GM18511 (cell line): Measurements from ENCODE around the gene SLIT3.

Experiments
- ATAC-seq: cut with Tn5 transposase; IDR thresholded peaks from one replicate; pipeline ENCODE4 v1.9.1; 2021; ENCODE audit warnings: mild to moderate bottlenecking, moderate library complexity; ENCODE audit not compliant: unreplicated experiment

The SLIT3 gene

DNA sequence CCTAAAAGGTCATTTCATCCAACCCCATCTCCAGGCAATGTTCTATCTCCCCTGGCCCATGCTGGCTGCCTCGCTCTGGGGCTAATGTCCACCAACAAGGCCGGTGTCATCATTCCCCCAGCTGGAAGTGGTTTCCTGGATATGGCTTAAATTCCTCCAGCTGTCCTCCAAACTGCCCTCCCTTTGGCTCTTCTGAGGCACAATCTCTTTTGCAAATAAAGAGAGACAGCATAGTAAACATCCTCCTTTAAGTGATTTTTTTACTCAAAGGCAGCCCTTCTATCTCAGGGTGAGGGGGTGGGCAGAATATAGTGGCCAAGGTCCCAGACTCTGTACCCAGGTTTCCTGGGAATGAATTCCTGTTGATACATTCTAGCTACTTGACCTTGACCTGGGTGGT lies 604.3 kb downstream of the SLIT3 start:
- no peak for ATAC-seq

DNA sequence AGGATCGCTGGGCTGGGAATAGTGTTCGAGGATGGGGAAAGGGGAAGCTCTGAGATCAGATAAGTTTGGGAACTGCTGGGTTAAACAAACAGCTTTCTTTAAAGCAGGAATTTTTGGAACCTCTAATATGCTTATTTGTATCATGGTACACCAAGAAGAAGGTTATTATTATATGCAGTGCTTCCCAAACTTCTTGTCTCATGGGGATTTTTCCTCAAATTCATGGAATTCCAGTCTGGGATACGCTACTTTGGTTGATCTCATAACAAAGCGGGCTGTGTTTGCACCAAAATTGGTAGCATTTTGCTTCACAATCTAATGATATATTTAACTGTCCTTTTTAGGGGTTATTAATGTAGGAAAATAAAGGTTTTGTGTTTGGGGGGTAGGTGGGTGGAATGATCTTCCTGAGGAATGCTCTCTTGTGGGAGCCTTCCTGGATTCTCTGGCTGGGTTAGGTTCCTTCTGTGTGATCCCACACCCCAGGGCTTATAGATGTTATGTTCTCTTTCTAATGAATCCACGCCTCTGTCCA lies 605.6 kb downstream of the SLIT3 start:
- ATAC-seq: no peak

DNA sequence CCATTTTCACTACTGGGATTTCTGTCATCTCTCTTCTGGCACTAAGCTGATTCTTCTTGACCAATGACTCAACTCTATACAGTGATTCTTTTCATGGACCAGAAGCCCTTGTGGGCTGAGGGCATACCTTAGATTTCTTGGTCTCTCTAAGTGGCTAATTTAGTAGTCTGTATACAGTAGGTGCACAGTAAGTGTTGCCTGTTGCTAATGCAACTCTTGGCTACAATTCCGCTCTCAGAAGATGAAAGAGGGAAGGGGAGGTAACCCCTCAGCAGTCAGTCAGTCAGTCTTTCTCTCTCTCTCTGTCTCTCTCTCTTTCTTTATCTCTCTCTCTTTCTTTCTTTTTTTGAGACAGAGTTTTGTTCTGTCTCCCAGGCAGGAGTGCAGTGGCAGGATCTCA lies 606.6 kb downstream of the SLIT3 start:
- ATAC-seq: no peak

DNA sequence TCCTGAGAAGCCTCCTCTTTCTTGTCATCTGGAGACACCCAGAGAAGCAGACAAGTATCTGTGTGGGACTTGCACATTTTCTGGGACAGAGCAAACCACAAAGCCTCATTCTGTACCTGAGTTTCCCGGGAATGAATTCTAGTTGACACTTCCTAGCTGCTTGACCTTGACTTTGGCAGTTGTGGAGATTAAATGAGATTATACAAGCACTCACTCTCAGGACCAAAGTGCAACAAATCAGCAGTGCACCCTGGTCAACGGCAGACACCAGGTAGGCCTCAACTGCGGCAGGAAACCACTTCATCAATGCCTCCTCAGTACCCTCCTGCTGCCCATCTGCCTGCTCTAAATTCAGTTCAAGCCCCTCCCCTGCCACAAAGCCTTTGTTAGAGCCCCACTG lies 607.1 kb downstream of the SLIT3 start:
- ATAC-seq: no peak

DNA sequence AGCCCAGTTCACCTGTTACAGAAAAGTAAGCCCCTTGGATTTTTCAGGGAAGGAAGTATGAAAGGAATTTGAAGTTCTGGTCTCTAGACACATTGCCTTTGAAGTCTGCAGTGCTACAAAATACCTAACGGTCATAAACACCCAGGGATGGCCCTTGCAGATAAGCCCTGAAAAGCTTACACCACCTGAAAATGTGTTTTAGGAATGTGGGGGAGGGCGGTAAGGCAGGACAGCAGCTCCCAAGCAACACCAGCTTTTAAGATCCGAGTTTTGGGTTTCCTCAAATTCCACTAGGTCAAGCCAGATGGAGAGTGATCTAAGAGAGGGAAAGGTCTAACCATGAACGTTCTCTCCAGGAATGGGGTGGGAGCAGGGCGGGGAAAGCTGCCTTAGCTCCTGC lies 607.6 kb downstream of the SLIT3 start:
- ATAC-seq: no peak

DNA sequence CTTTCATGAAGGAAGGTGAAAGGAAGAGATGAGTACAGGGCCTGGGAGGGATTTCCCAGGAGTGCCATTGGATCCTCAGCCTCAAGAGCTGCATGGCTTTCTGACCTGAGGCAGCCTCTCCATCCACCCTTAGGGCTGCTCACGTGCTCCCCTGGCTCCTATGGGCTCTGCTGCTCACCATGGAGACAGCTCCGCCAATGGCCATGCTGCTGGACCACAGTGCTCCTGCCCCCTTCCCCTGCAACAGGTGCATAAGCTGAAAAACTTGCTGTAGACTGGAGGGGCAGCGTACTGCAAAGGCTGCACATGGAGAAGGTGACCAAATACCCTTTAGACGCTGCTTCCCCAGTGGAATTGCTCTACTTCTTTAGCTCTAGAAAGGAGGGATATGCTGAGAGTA lies 609.0 kb downstream of the SLIT3 start:
- no peak for ATAC-seq

DNA sequence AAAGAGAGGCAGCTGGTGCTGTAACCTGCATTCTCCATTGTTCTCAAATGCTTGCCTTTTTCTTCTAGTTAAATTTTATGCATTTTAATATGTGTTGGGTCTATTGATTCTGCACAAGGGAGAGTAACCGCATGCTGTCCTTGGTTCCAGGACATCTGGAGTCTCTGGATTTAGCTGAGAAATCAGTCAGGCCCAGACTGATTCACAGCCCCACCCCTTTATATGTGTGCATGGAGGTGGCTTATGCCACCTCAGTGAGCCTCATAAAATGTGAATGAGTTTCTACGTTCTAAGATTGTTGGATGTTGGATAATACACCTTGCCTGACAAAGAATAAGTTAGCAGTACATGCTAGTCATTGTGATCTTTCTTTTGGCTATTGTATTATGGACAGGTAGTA lies 611.7 kb downstream of the SLIT3 start:
- ATAC-seq: no peak

DNA sequence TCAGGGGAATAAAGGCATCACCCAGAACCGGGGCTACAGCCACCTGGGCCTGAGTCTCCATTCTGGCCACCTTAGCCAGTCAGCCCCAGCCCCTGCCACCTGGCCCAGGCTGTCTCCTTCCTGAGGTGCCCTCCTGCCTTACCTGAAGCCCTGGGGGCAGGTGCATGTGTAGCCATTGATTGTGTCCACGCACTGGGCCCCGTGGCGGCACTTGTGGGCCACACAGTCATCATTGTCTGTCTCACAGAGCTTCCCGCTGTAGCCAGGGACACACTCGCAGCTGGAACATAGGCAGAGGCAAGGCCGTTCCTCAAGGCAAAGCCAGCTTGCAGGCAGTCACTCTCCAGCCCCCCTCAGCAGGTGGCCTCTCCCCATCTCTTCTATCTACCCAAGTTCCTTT lies 614.1 kb downstream of the SLIT3 start:
- ATAC-seq: no peak

DNA sequence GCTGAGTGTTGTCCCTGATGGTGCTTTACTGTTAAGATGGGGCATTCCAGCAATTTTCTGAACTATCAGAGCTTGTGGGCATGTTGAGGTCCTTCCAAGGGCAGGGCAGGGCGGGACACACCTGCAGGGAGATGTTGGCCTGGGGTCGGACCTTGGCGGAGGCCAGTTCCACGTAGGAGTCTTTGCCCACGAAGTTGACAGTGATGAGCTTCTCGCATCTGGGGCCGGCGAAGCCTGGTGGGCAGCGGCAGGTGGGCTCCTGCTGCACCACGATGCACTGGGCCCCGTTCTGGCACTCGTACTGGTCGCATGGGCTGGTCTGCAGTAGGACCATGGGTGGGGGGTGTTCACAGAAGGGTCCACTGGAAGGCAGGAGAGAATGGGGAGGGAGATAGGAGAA lies 615.4 kb downstream of the SLIT3 start:
- ATAC-seq: no peak

DNA sequence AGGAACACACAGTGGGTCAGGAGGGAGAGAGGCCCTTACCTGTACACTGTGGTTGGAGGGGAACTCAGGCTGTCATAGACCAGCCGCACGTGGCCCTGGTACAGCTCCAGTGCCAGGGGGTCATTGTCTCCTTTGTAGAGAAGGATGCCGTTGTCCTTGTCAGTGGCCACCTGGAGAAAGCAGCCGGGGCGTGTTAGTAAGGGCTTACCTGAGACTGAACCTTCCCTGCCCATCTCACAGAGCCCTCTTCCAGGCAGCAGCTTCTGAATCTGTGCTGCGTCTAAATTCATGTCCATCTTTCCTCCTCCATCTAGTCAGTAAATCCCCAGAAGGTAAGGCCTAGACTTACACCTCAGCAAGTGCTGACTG lies 617.0 kb downstream of the SLIT3 start:
- ATAC-seq: no peak

DNA sequence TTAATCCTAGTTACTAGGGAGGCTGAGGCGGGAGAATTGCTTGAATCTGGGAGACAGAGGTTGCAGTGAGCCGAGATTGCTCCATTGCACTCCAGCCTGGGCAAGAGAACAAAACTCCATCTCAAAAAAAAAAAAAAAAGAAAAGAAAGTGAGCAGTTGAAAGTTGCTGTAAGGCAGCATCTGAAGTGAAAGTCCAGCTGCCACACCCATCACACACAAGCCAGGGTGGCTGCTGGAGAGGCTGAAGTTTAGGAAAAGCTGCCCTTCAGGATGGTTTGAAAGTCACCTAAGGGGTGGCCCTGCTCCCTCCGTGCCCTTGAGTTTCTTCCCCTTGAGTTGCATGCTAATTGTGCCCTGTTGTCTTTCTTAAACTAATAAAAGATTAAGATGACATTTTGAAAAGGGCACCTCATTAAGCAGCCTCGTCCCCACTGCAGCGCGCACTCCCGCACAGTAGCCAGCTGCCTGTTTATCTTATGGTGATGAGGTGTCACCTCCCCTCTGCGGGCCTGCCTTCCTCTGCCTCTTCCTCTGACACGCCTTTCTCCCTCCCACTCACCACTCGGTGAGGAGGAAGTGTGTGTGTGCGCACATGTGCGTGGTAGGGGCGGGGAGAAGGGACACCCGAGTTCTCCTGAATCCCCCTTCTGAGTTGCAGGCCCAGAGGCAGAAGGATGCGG lies 617.6 kb downstream of the SLIT3 start:
- ATAC-seq: no peak

DNA sequence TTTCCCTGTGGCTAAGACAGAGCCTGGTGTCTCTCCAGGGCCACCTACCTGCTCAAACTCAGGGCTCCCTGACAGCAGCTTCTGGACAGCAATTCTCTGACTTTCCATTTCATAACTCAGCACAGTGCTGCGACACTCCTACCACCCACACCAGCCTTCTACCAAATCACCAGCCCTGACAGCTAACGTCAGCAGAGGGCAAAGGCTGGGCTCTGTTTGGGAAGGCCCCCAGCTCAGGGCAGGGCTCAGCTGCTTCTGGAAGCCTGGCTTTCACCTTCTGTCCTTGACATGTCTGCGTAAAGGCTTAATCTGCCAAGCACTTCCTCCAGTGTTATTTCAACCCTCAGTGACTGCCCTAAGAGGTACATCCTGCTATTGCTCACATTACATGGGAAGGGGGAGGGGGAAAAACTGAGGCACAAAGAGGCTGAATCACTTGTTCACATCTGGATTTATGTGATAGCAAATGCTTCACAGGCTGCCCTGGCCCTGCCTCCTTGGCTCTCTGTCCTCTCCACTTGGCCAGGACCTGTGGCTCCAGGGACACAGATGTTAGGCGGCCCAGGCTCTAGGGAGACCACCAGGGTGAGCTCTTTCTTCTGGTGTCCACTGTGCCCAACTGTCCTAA lies 619.3 kb downstream of the SLIT3 start:
- ATAC-seq: no peak

DNA sequence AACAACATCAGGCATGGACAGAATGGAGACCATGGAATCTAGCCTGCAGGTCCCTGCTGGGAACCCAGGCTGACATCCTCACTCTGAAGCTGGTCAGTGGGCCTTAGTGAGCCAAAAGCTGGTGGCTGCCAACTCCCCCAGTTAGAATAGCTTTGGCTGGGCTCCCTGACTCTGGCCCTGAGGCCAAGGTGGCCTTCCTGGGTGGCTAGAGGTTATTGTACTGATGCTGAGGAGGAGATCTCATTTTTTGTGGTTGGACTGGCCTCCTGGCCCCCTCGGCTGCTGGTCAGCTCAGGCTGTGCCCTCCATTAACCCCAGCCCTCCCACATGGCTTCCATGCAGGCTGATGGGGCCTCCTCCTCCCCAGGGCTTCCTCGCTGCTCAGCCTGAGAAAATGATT lies 620.5 kb downstream of the SLIT3 start:
- ATAC-seq: no peak

DNA sequence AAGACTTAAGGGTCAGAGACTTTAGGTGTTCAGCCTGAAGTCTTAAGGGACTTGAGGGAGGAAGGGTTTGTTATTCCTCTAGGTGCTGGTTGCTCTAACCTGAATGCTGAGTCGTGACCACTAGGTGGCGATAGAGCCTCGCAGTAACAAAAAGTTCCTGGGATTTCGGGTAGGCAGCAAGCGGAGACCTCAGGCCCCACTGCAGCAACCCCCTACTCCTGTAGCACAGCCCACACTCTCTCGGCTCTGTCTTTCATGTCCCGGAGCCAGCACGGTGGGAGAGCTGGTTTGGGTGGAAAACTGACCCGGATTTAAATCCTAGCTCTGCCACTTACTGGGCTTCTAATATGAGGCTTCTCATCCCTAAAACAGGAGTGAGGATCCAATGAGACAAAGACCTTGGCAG lies 621.4 kb downstream of the SLIT3 start:
- peak; percentile 71 for ATAC-seq

DNA sequence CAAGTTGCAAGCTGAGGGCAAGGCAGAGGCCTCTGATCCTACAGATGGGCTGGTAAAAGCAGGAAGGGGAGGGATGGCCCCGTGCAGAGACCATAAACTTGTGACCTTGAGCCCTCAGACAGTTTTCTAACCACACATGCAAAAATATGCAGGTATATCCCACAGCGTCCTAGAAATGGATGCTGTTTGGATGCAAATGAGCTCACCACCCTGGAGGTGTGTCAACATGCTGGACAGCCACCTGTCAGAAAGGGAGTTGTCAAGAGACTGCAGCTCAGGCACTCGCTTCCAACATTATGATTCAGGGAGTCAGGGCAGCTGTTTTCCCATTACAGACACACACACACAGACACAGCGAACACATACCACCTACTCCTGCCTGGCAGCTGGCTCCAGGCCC lies 624.4 kb downstream of the SLIT3 start:
- no peak for ATAC-seq

DNA sequence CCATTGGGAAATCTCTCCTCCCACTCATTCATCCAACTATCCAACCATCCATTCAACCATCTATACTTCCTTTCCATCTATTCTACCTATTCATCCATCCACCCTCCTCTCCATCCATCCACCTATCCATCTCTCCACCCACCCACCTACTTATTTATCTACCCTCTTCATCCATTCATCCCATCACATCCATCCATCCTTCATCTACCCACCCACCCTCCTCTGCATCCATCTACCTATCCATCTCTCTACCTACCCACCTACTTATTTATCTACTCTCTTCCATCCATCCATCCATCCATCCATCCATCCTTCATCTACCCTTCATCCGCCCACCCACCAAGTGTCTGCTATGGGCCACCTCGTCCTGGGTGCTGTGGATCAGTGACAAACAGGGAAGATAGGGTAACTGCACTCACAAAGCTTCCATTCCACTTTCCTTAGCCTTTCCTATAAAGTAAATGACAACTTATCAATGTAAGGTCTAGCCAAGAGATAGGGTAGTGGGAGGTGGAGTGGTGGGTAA lies 625.0 kb downstream of the SLIT3 start:
- no peak for ATAC-seq

DNA sequence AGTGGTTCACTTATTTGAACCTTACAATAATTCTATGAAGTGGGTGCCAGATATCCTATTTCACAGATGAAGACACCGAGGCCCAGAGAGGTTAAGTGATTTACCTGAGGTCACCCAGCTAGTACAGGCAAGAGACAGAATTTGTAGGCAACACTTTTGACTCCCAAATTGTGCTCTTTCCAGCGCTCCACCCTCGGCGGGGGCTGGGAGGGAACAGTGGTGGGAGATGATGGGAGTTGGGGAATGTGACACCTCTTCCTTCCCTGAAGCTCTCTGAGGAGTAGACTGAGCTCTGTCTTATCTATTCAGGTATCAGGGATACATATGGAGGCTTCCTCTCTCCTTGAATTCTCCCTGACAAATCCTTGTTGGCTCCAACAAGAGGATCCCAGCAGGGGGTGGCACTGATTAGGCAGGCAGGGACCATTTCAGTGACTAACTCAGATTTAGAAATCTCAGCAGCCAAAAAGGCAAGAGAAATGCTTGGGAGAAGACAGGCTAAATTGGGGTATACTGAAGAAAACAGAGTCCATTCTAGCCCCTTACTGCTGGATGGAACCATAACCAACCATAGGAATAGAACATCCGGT lies 626.0 kb downstream of the SLIT3 start:
- ATAC-seq: no peak

DNA sequence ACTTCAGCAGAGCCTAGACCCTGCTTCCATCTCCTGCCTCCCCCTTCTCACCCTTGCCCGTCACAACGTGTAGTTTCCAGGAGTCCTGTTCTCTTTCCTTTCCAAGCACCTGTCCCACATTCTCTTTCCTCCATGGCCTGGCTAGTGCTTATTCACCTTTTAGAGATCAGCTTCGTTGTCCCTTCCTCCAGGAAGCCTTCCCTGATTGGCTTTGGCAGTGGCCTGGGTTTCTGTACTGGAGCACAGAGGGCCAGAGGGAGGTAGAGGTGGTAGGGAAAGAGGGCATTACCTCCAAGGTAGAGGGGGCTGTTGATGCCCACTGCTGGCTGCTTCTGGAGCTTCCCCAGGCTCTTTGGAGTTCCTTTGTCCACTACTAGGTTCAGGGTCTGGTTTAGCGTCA lies 628.1 kb downstream of the SLIT3 start:
- ATAC-seq: no peak

DNA sequence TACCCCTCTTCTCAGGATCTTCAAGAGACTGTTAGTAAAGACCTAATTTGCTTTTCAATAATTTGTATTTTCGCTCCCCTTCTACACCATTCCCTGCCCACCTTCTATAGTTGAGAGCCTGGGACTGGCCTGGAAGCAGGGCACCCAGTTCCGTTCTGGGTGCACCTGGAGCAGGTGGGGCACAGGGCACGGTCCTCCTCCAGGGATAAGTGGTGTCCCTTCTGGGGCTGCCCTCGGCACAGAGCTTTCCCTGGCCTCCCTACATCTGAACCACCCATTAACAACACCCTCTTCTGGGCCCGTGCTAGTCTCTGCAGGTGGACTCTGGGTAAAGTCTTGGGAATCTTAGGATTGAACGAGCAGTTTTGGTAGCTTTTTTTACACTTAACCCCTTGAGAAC lies 628.9 kb downstream of the SLIT3 start:
- no peak for ATAC-seq

DNA sequence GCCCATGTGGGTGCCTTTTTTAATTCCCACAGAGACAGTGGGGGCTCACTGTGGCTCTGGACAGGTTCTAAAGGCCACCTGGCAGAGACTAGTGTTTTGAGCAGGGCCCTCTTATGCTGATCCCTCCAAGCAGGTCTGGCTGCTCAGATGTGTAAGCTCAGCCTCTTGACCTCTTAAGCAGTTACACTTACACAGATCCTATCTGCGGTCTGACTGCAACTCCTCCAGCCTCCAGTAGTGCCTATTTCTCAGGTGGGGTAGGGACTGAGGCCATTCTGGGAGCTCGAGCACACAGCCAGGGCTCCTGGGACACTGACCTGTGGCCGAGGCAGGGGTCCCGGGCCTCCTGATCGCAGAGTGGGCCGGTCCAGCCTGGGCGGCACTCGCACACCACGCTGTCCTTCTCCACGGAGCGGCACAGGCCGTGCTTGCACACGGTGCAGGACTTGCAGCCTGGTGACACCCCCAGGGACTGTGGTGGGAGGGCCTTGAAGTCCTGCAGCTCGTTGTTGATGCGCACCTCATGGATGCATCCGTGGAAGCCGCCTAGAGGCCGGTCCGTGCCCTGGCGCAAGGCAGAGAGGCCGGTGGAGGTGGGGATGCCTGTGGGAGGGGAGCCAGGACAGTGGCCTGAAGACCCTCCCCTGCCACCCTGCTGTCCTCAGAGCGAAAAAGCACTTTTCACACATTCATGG lies 629.9 kb downstream of the SLIT3 start:
- ATAC-seq: no peak

DNA sequence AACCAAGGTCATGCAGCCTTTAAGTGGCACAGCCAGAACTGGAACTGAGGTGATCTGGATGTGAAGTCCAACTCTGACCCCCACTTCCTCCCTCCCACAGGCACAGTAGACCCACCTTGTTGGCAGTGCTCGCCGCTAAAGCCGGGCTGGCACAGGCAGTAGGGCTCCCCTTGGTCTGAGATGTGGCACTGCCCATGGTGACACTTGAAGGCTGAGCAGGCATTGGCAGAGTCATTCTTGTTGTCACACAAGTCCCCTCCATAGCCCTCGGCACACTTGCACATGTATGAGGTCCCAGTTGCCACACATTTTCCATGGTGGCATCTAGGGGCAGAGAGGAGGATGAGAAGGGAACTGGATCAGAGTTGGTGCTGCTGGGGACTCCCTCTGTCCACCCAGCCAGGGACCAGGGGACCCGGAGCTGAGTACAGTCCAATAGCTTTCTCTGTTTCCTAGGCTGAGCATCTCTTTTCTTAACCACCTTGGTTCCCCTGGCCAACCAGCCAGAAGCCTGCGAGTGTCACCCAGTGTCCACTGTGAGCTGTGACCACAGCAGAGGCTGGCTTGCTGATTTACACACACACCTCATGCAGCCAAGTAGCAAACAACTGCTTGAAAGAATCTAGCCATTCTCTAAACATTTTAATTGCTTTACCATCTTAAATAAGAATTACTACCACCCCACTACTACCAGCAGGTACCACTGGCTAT lies 631.1 kb downstream of the SLIT3 start:
- no peak for ATAC-seq
